GM19043 (cell line): ENCODE results near the gene FAF1.

Experiments used
- ATAC-seq: cut with Tn5 transposase; IDR thresholded peaks from one replicate; pipeline ENCODE4 v1.9.1; 2021; ENCODE audit warnings: low read depth; ENCODE audit not compliant: unreplicated experiment

Gene FAF1

GRCh38 chr1:50423670-50424000 is 536.4 kb downstream of the FAF1 start:
- no peak for ATAC-seq

DNA sequence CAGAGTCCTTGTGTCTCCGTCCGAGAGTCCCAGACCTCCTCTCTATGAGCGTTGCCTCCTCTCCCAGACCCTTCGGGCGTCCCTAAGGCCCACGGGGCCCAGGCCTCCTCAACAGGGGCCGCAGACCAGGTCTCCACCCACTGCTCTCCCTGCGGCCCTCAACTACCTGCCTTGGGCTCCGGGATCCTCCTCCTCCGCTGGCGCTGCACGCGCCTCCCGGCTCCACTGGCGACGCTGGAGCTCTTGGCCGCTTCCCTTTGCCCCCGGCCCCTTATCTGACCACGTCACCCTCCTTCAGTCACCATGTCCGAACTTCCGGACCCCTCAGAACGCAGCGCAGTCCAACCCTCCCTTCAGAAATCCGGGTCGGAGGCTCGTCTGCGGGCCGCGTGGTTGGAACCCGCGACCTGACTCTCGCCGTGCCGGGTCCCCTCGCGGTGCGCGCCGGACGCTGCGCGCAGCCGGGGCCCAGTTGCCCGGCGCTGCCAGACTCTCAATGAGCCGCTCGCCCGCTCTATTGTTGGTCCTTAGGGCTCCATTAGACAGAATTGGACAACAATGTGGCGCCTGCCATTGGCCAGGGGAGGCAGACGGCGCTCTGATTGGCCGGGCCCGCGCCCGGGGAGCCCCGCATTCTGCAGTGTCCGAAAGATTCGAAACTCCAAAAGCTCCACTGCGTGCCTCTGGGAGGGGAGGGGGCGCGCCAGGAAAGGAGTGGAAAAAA is 537.0 kb downstream of the FAF1 start, which contains the start of gene DMRTA2:
Gene DMRTA2 (minus strand): TSS at position 498 of the 724 bp plus-strand sequence. CDS start 1,907 bp downstream, outside the sequence.
- ATAC-seq, result no peak

- ATAC-seq, result no peak
These were observed 537.5 kb downstream of the FAF1 start for GRCh38 chr1:50422675-50422945.

- ATAC-seq, result no peak
These were observed 538.0 kb downstream of the FAF1 start for GRCh38 chr1:50421768-50422674.

DNA sequence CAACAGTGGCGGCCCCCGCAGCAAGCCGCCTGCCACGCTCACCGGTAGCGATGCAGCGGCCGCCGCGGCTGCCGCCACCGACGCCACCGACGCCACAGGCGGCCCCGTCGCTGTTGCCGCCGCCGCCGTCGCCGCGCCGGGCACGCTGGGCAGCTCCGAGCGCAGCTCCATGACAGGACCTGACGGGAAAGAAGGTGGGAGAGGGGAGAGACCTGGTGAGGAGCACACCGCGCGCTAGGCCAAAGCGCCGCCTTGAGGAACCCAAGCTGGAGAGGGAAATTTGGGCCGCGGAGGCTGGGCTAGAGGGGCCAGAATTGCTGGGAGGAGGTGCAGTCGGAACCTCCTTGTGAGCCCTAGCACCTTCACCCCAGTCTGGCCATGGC is 538.7 kb downstream of the FAF1 start:
- no peak for ATAC-seq

DNA sequence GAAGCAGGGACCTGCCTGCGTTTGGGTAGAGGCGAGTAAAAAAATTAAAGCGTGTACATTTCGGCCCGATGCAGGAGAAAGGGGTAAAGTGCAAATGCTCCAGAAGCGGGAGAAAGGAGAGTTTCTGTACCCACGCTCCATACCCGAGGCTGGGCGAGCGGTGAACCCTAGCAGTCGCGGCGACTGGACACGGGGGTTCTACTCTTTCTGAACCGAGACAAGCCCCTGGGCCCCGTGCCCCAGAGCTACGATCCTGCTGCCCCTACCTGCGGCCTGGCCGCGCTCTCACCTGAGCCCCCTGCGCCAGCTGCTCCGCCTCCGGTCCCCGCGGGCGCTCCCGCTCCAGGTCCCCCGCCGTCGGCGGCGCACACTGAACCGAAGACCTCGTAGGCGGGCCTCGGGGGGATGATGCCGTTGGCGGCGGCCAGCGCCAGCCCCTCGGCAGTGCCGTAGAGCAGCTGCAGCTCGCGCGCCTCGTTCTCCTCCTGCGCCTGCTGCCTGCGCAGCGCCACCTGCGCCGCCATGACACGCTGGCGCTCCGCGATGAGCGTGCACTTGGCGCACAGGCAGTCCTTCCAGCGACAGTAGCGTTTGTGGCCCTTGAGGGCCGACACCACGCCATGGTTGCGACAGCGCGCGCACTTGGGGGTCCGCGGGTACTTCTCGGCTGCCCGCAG is 539.2 kb downstream of the FAF1 start:
- ATAC-seq, result no peak

DNA sequence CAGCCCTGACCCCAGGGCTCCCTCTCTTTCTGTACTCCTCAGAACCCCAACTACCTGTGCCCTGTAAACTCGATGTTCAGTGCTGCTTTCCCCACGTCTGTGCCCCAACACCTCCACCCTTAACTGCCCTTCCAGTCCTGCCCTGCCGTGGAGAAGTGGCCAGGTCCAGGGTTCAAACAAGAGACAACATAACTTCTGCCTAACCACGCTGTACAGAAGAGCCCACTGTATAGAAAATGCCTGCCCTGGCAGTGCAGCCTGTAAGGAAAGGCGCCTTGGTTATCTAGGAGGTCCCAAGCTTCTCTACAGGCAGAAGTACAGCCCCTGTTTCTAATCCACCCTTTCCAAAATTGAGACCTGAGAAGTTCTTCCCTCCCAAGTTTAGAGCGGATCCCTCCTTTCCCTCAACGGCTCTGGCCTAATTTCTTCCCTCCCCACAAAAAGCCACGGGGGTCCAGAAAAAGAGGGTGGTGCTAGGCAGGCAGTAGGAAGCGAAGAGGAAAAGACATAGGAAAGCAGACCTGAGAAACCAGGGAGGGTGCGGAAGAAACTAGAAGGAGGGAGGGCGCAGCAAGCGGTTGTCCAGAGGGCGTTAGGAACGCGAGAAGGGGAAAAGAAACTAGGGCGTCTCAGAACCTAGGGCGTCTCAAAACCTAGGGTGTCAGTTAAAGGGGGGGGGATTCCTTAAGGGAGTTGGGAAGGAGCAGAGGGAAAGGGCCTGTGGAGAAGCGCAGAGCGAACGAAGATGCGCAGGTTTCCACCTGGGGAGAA is 540.0 kb downstream of the FAF1 start:
- no peak for ATAC-seq

- no peak for ATAC-seq
These were observed 540.7 kb downstream of the FAF1 start for GRCh38 chr1:50419192-50419906.

GRCh38 chr1:50418600-50419109 is 541.4 kb downstream of the FAF1 start:
- ATAC-seq, result no peak

DNA sequence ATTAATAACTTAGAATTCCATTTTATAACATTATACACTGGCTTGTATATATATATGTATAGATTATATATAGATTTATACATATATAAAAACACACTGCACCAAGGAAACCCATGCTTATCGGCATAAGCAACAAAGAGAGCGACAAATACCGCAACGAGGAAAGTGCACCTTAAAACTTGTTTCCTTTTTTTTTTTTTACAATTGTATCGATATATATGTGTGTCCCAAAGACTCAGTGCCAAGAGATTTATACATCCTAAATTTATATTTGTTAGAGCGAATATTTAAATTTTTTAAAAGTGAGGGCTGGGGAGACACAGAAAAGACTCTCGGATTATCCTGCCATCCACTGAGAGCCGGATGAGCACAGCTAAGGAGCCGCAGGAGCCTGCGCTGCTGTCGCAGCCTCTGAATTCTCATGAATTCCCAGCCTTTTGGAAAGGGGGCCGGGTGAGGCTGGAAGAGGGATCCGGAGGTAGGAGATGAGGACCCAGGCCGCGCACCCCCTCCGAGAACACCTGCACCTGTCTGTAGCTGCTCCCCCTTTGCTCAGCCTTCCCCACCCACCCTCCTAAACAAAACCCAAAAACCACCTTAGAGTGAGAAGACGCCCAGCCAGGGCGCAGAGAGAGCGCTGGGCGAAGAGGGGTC is 542.0 kb downstream of the FAF1 start:
- no peak for ATAC-seq

- no peak for ATAC-seq
These were observed 542.6 kb downstream of the FAF1 start for GRCh38 chr1:50417507-50417906.

GRCh38 chr1:50416553-50417453 is 543.3 kb downstream of the FAF1 start:
- no peak for ATAC-seq

- no peak for ATAC-seq
These were observed 543.9 kb downstream of the FAF1 start for GRCh38 chr1:50416150-50416527.

GRCh38 chr1:50415235-50416149 is 544.6 kb downstream of the FAF1 start:
- ATAC-seq, result no peak

- ATAC-seq, result no peak
These were observed 545.2 kb downstream of the FAF1 start for GRCh38 chr1:50414853-50415234.

DNA sequence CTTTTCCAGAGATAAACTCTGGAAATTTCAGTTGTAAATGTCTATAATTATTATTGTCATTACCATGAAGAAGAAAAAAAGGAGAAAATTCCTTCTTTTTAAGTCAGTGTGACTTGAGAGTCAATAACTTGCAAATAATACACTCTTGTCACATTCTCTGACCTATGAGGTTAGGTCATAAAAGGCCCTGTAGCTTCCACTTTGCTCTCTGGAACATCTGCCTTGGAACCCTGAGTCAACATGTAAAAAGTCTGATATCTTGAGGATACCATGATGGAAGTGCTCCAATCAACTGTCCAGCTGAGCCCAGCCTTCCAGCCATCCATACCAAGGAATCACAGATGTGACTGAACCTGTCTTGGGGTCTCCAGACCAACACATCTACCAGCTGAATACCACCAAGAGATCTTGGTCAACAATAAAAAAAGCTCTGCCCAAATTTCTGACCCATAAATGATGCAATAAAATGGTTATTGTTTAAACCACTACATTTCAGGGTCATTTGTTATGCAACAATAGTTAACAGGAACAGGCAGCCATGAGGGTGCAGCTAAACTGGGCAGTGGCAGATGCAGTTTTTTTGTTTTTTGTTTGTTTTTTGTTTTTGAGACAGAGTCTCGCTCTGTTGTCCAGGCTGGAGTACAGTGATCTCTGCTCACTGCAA is 547.1 kb downstream of the FAF1 start:
- no peak for ATAC-seq

GRCh38 chr1:50405814-50406213 is 554.3 kb downstream of the FAF1 start:
- ATAC-seq, result no peak
